Upper lobe of right lung (tissue), 1 donor: ENCODE results near the gene RNF31. TPM values are rescaled to one million over a fixed set of nuclear protein-coding genes. Genes with fewer than 3 reads are reported as not detected.
A peak's percentile ranks its signal among the peaks of the same experiment; 100 is the strongest.

ENCODE experiments used
- ATAC-seq: fragments of 200-7000 bp; cut with Tn5 transposase; one replicate; pipeline ENCODE4 v1.9.1; 2020; ENCODE audit warnings: mild to moderate bottlenecking, moderate library complexity
- DNase-seq: peaks from one replicate; pipeline ENCODE4 v3.0.0-alpha.2; 2020
- H3K27ac ChIP-seq: fragments of 200-600 bp; one replicate; pipeline ENCODE4 v1.8.0; 2022
- H3K27me3 ChIP-seq: fragments of 200-600 bp; one replicate; pipeline ENCODE4 v1.8.0; 2022; ENCODE audit warnings: mild to moderate bottlenecking
- H3K36me3 ChIP-seq: fragments of 200-600 bp; one replicate; pipeline ENCODE4 v1.8.0; 2022
- H3K4me1 ChIP-seq: fragments of 200-600 bp; one replicate; pipeline ENCODE4 v1.8.0; 2022
- H3K4me3 ChIP-seq: fragments of 200-600 bp; one replicate; pipeline ENCODE4 v1.8.0; 2022; ENCODE audit warnings: mild to moderate bottlenecking
- H3K9me3 ChIP-seq: fragments of 200-600 bp; one replicate; pipeline ENCODE4 v1.8.0; 2022
- CTCF ChIP-seq: fragments of 200-600 bp; IDR thresholded peaks from one replicate; pipeline ENCODE4 v1.8.0; 2022; ENCODE audit warnings: antibody characterized with exemption
- intact Hi-C: fragments of 100-400 bp; cut with DNase I; formaldehyde crosslinking; loops from one replicate; pipeline ENCODE4 v1.11.0; 2022
- total RNA-seq: library from RNA; stranded (reverse); fragmentation: NEBNext Ultra II Directional; extraction: Animal tissue kit (Norgen Biotek cat#: 25700); gene quantifications from one replicate; pipeline ENCODE4 v1.2.1, GENCODE V29; 2021
- donor health status: DM: no; HTN: yes; CAD: no; lungs with severe emphysema.

The RNF31 gene
- total RNA-seq, 1 donor from 2014 or later, result 52.3 TPM

- no peak for TF ChIP-seq CTCF
- H3K27me3 ChIP-seq, result no peaks in the 10 kb centered on the region
- DNase-seq (peak; percentile 96), ATAC-seq (peak; percentile 86)
- no peaks in the 10 kb centered on the region for H3K9me3 ChIP-seq
- H3K27ac ChIP-seq, result peak within 1 kb of the TSS; percentile 87
- H3K4me3 ChIP-seq, result peak within 1 kb of the TSS; percentile 76
- H3K4me1 ChIP-seq, result peaks cover 28% of the 10 kb centered on the region
- H3K36me3 ChIP-seq, result peaks cover 44% of the 10 kb centered on the region
- intact Hi-C loops, result no loop called here
Observed at GRCh38 chr14:24146453-24146977, 783 bp upstream of the RNF31 start, which contains the start of gene PSME2. Gene PSME2 (minus strand): TSS chr14:24146610. CDS start chr14:24146581, 29 bp downstream.

- no peaks in the 10 kb centered on the region for H3K9me3 ChIP-seq
- ATAC-seq (no peak), DNase-seq (no peak)
- H3K4me1 ChIP-seq, result peaks cover 22% of the 10 kb centered on the region
- H3K27me3 ChIP-seq, result no peaks in the 10 kb centered on the region
- peaks cover 58% of the 10 kb centered on the region for H3K36me3 ChIP-seq
- no peak for TF ChIP-seq CTCF
- intact Hi-C loops, result no loop called here
- peak overlapping the region; percentile 87 for H3K27ac ChIP-seq
- H3K4me3 ChIP-seq, result peak overlapping the region; percentile 76
Observed at GRCh38 chr14:24147761-24148428, 597 bp downstream of the RNF31 start.

GRCh38 chr14:24149302-24149969 is 2.1 kb downstream of the RNF31 start:
- DNase-seq, result no peak
- Histone ChIP-seq H3K4me3 (no peak overlapping the region), H3K36me3 (peaks cover 58% of the 10 kb centered on the region), H3K4me1 (peaks cover 22% of the 10 kb centered on the region), H3K27ac (no peak overlapping the region), H3K27me3 (no peaks in the 10 kb centered on the region), H3K9me3 (no peaks in the 10 kb centered on the region)
- ATAC-seq, result no peak
- intact Hi-C loops, result no loop called here
- TF ChIP-seq CTCF, result no peak

GRCh38 chr14:24150061-24150460 is 2.8 kb downstream of the RNF31 start:
- peaks cover 64% of the 10 kb centered on the region for H3K36me3 ChIP-seq

GRCh38 chr14:24150567-24150966 is 3.3 kb downstream of the RNF31 start:
- ATAC-seq (no peak), DNase-seq (no peak)
- H3K36me3 ChIP-seq, result peaks cover 69% of the 10 kb centered on the region
- no peak overlapping the region for H3K4me3 ChIP-seq
- intact Hi-C loops, result no loop called here
- TF ChIP-seq CTCF, result no peak
- no peak overlapping the region for H3K27ac ChIP-seq
- H3K27me3 ChIP-seq, result no peaks in the 10 kb centered on the region
- H3K9me3 ChIP-seq, result no peaks in the 10 kb centered on the region
- peaks cover 18% of the 10 kb centered on the region for H3K4me1 ChIP-seq

More at GRCh38 chr14:24150061-24150460, 2.8 kb downstream of the RNF31 start:
- Histone ChIP-seq H3K9me3 (no peaks in the 10 kb centered on the region), H3K27ac (no peak overlapping the region), H3K27me3 (no peaks in the 10 kb centered on the region), H3K4me1 (peaks cover 22% of the 10 kb centered on the region), H3K4me3 (no peak overlapping the region)
- ATAC-seq (no peak), DNase-seq (no peak)
- intact Hi-C loops, result no loop called here
- TF ChIP-seq CTCF, result no peak
